Measurements from ENCODE around the gene PAF1. TPM values are rescaled to one million over a fixed set of nuclear protein-coding genes. Genes with fewer than 3 reads are reported as not detected.

PAF1 gene
- total RNA-seq, 1 donor from 2014 or later: 33.3 TPM

DNA sequence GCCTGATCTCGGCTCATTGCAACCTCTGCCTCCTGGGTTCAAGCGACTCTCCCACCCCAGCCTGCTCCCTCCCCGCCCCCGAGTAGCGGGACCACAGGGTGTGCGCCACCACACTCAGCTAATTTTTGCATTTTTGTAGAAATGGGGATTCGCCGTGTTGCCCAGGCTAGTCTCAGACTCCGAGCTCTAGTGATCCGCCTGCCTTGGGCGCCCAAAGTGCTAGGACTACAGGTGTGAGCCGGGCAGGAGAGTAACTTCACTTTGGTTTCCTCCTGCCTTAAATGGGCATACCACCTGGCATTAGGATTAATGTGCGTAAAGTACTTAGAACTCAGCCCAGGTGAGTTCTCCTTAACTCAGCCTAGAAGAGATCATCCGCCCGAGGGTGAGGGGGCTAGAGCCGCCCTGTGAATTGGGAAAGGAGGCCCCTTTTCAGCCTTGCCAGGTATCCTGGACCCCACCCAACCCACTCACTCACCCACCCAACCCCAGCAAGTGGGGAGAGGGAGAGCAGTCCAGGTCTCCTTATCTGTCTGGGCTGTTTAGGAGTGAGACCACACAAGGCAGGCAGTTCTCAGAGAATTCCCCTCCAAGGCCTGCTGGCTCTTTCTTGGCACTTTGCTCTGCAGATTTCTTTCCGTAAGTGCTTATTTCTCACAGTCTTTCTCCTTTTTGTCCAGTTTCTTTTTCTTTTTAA lies 14.5 kb upstream of the PAF1 start:
- peak overlapping the region; percentile 100 for H3K27ac ChIP-seq
- TF ChIP-seq, protein P1, sequence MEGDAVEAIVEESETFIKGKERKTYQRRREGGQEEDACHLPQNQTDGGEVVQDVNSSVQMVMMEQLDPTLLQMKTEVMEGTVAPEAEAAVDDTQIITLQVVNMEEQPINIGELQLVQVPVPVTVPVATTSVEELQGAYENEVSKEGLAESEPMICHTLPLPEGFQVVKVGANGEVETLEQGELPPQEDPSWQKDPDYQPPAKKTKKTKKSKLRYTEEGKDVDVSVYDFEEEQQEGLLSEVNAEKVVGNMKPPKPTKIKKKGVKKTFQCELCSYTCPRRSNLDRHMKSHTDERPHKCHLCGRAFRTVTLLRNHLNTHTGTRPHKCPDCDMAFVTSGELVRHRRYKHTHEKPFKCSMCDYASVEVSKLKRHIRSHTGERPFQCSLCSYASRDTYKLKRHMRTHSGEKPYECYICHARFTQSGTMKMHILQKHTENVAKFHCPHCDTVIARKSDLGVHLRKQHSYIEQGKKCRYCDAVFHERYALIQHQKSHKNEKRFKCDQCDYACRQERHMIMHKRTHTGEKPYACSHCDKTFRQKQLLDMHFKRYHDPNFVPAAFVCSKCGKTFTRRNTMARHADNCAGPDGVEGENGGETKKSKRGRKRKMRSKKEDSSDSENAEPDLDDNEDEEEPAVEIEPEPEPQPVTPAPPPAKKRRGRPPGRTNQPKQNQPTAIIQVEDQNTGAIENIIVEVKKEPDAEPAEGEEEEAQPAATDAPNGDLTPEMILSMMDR (IDR thresholded peaks at IDR 0.05): no peak
- intact Hi-C loops (cut with DNase I): no loop called here
- H3K4me1 ChIP-seq: peaks cover 34% of the 10 kb centered on the region
- H3K4me3 ChIP-seq: peak overlapping the region; percentile 97
- H3K9me3 ChIP-seq: no peaks in the 10 kb centered on the region
- no peak for DNase-seq
- ATAC-seq: no peak
- H3K36me3 ChIP-seq: peaks cover 18% of the 10 kb centered on the region
- no peaks in the 10 kb centered on the region for H3K27me3 ChIP-seq

DNA sequence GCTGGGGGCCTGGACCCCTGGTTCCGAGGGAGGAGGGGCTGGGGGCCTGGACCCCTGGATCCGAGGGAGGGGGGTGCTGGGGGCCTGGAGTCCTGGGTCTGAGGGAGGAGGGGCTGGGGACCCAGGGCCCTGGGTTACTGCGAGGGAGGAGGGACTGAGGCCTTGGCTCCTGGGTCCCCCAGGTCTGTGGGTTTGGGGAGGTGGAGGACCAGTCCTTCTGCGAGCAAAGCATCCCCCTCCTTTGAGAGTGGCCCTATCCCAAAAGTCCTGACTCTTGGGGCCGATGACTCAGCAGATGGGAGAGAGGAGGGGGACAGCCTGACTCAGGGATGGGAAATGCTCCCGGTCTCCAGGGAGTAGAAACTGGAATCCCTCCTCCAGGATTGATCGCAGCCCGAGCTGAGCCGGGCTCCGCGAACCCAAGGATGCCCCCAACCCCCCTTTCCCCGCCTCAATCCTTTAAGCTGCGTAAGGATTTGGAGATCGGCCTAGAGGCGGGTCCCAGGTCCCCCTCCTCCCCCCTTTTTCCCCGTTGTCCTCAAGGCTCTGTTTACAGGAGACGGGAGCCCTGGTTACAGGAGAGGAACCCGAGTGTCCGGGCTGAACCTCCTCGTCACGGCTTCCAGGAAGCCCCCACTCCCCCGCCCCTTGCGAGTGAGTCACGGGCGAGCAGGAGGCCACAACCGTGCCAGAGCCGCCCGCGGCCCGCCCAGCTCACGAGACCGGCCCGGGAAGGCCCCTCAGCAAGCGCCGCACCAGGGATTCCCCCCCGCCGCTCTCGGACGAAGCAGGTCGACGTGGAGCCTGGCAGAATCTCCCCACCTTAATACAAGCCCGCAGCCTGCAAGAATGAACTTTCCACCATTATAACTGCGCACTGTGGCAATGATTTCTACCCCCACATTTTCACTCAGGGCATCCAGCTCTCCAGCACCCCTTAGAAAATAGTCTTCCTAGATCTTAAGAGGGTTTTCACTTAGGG lies 12.7 kb upstream of the PAF1 start:
- peak overlapping the region; percentile 99 for H3K27ac ChIP-seq
- TF ChIP-seq, protein P1 (IDR thresholded peaks at IDR 0.05): no peak
- DNase-seq (peak; percentile 99), ATAC-seq (peak; percentile 65)
- intact Hi-C loops (cut with DNase I): no loop called here
- no peaks in the 10 kb centered on the region for H3K27me3 ChIP-seq
- peak overlapping the region; percentile 48 for H3K4me3 ChIP-seq
- peaks cover 12% of the 10 kb centered on the region for H3K36me3 ChIP-seq
- peaks cover 45% of the 10 kb centered on the region for H3K4me1 ChIP-seq
- H3K9me3 ChIP-seq: no peaks in the 10 kb centered on the region

DNA sequence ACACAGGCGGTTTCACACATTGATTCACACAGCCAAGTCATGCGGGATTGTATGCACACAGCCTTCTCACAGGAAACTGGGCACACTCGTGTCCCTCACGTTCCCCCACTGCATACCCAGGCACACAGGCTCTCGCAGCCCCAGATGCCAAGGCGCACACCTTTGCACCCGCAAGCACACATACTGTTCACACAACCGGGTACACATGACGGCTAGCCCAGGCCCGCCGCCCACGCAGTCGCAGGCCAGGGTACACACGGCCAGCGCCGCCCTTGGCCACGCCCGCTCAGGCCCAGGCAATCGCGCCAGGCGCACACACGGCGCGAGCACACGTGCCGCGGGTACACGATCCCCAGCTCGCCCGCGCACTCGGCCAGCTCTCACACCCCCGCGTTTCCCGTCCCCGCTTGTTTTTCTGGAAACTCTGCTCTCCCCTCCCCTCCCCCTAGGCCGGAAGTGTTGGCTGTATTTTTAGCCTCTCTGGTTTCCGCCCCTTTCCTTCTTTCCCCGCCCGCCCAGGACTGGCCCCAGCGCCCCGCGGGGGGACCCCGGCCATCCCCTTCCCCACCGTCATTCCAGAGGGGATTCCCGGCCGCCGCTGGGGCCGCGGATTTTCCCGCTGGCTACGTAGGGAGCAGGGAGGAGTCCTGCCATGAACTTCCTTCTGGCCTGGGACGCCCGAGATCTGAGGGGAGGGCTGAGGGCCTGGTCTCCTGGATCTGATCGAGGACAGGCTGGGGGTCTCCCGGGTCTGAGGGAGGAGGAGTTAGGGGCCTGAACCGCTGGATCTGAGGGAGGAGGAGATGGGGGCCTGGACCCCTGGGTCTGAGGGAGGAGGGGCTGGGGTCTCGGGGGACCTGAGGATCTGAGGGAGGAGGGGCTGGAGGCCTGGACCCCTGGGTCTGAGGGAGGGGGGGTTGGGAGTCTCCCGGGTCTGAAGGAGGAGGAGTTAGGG lies 11.7 kb upstream of the PAF1 start:
- Histone ChIP-seq H3K9me3 (no peaks in the 10 kb centered on the region), H3K4me1 (peaks cover 54% of the 10 kb centered on the region), H3K27me3 (no peaks in the 10 kb centered on the region), H3K4me3 (peak overlapping the region; percentile 48), H3K36me3 (peaks cover 2% of the 10 kb centered on the region), H3K27ac (peak overlapping the region; percentile 99)
- DNase-seq: peak; percentile 97
- peak; percentile 51 for ATAC-seq
- TF ChIP-seq, protein P1 (IDR thresholded peaks at IDR 0.05): no peak
- intact Hi-C loops (cut with DNase I): no loop called here

DNA sequence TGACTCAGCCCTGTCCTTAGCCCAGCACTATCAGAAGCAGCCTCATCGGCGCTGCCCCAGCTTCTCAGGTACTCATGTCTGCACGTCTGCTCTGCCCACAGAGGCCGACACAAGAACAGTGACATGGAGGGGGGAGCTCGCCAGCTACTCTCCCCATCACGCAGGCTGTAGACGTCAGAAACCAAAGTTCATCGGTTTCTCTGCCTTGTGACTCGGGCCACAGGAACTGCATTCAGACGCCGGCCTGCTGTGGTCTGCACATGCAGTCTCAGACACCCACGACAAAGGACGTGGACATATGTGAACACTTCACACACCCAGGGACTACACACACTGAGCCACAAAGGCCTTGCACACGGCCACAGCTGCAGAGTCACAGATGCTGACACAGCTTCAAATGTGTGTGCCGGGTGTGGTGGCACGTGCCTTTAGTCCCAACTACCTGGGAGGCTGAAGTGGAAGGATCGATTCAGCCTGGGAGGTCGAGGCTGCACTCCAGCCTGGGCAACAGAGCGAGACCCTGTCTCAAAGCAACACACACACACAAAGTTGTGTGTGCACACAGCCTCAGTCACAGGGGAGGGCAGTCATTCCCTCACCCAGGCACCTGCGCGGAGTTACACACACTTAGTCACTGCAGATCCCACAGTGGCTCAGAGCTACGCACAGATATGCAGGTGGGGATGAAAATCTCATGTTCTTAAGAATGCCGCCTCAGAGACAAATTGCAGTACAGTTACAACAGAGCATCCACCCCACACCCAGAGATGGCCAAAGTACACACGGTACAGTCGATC lies 10.8 kb upstream of the PAF1 start:
- Histone ChIP-seq H3K27me3 (no peaks in the 10 kb centered on the region), H3K4me1 (peaks cover 57% of the 10 kb centered on the region), H3K36me3 (peaks cover 5% of the 10 kb centered on the region), H3K9me3 (no peaks in the 10 kb centered on the region), H3K27ac (peak overlapping the region; percentile 99), H3K4me3 (peak overlapping the region; percentile 48)
- DNase-seq (peak; percentile 79), ATAC-seq (peak; percentile 0)
- intact Hi-C loops (cut with DNase I): no loop called here
- TF ChIP-seq, protein P1 (IDR thresholded peaks at IDR 0.05): no peak

Measured in upper lobe of right lung (tissue), 1 donor.